Measurements from ENCODE around the gene PPP1R3G. TPM values are rescaled to one million over a fixed set of nuclear protein-coding genes. Genes with fewer than 3 reads are reported as not detected.

PPP1R3G gene
- total RNA-seq, 1 donor from 2014 or later, result not detected

DNA sequence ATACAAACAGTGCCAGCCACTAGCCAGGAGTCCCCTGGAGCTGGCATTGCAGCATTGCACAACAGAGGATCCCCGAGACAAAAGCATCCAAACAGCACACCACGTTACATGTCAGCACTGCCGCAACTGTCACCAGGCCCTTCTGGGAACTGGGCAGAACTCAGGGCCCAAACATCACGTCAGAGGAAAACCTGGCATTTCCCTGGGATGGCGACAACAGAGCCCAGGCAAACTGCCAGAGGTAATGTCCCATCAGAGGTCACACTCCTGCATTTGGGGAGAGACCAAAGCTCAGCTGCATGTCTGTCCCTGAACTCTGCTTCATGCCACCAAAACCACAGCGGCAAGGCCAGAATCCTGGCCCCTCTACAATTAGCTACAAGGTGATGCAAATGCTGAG lies 36.3 kb downstream of the PPP1R3G start:
- Mint-ChIP-seq H3K4me1 (ENCODE audit: low read depth, unreplicated experiment) (no peaks in the 10 kb centered on the region), H3K27me3 (ENCODE audit: unreplicated experiment) (no peaks in the 10 kb centered on the region), H3K4me3 (ENCODE audit: unreplicated experiment) (no peak overlapping the region), H3K27ac (ENCODE audit: unreplicated experiment) (no peak overlapping the region), H3K9me3 (ENCODE audit: unreplicated experiment) (no peaks in the 10 kb centered on the region), H3K36me3 (ENCODE audit: unreplicated experiment) (no peaks in the 10 kb centered on the region)
- DNase-seq, result no peak
- TF ChIP-seq, protein P1, sequence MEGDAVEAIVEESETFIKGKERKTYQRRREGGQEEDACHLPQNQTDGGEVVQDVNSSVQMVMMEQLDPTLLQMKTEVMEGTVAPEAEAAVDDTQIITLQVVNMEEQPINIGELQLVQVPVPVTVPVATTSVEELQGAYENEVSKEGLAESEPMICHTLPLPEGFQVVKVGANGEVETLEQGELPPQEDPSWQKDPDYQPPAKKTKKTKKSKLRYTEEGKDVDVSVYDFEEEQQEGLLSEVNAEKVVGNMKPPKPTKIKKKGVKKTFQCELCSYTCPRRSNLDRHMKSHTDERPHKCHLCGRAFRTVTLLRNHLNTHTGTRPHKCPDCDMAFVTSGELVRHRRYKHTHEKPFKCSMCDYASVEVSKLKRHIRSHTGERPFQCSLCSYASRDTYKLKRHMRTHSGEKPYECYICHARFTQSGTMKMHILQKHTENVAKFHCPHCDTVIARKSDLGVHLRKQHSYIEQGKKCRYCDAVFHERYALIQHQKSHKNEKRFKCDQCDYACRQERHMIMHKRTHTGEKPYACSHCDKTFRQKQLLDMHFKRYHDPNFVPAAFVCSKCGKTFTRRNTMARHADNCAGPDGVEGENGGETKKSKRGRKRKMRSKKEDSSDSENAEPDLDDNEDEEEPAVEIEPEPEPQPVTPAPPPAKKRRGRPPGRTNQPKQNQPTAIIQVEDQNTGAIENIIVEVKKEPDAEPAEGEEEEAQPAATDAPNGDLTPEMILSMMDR (IDR thresholded peaks at IDR 0.05; ENCODE audit: partially characterized antibody, unreplicated experiment), result no peak

DNA sequence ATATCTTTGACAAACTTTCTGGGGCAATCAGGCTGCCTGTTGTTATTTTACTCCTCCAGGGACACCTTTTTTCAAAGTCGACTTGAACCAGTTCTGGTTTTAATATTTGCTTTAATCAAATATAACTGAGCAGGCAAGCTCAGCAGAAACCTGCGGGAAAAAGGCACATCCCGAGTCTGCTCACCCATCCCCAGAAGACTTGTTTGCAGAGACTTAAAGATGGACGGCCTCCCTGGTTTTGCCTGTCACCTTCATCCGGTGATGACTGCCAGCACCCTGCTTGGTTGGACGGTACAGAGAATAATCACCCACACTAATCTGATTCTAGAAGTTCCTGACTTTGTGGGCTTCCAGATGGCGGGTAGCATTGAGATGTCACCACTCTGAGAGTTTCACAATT lies 36.8 kb downstream of the PPP1R3G start:
- TF ChIP-seq, protein P1 (IDR thresholded peaks at IDR 0.05; ENCODE audit: partially characterized antibody, unreplicated experiment), result no peak
- H3K9me3 Mint-ChIP-seq (ENCODE audit: unreplicated experiment), result no peaks in the 10 kb centered on the region
- H3K4me1 Mint-ChIP-seq (ENCODE audit: low read depth, unreplicated experiment), result no peaks in the 10 kb centered on the region
- no peaks in the 10 kb centered on the region for H3K27me3 Mint-ChIP-seq (ENCODE audit: unreplicated experiment)
- H3K27ac Mint-ChIP-seq (ENCODE audit: unreplicated experiment), result no peak overlapping the region
- no peaks in the 10 kb centered on the region for H3K36me3 Mint-ChIP-seq (ENCODE audit: unreplicated experiment)
- no peak overlapping the region for H3K4me3 Mint-ChIP-seq (ENCODE audit: unreplicated experiment)
- DNase-seq, result no peak

DNA sequence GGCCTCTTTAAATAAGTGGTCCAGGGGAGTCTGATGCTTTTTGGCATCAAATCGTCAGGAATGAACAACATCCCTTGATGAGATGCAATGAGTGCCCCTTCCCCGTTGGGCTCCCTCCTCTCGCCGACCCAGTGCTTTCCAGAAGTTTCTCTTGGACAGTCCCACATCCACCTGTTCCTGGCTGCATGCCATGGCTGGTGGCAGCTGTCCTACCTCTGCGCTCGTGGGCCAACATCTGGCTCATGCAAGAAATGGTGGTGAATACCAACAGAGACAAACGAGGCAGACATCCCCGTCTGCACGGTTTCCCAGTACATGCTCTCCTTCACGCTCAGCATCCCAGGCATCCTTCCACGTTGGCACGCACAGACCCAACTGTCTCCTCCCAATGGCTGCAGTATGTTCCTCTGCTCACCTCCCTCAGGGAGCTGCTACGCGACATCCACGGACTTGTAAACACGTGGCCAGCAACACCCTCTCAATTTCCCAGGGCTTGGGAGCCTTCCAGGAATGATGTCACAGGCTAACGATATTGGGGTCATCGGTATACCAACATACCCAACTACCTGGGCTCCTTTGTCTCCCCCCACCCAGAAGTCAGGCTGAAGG lies 37.5 kb downstream of the PPP1R3G start:
- no peaks in the 10 kb centered on the region for H3K27me3 Mint-ChIP-seq (ENCODE audit: unreplicated experiment)
- H3K36me3 Mint-ChIP-seq (ENCODE audit: unreplicated experiment), result no peaks in the 10 kb centered on the region
- no peaks in the 10 kb centered on the region for H3K9me3 Mint-ChIP-seq (ENCODE audit: unreplicated experiment)
- H3K4me1 Mint-ChIP-seq (ENCODE audit: low read depth, unreplicated experiment), result no peaks in the 10 kb centered on the region
- H3K4me3 Mint-ChIP-seq (ENCODE audit: unreplicated experiment), result no peak overlapping the region
- no peak for DNase-seq
- TF ChIP-seq, protein P1 (IDR thresholded peaks at IDR 0.05; ENCODE audit: partially characterized antibody, unreplicated experiment), result no peak
- no peak overlapping the region for H3K27ac Mint-ChIP-seq (ENCODE audit: unreplicated experiment)

DNA sequence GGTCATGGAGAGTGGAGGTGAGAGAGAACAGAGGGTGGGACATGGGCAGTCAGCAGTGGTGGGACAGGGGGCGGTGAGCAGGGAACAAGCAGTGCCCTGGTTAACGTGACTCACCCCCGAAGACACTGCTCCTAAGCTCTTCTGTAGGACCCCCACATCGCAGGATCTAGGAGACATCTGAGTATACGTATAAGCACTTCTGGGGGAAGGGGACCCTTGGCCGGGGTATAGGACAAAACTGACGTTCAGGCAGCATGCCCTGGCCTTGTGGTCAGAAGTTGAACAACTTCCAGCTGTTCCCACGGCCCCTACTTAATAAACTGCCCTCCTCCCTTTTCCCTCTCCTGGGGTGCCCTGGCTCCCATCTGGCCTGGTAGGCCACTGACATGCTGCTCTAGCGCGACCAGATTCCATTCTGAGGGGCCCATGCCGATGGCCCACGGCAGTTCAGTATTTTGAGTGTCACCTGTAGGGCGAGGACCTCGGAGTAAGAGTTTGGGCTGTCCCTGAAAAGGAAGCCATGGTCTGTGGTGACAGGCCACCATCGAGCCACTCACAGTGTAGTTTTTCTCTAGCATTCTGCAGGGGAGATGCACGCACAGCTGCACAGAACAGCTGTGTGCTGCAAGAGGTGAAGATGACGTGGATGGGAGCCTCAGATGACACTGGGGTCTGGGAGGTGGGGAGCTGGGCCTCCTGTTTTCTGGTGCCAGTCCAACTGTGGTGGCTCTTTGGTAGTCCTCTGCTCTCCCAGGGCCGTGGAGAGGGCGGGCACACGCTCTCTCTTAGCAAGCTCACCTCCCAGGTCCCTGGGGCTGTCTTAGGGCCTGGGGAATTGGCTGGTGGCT lies 38.4 kb downstream of the PPP1R3G start:
- Mint-ChIP-seq H3K36me3 (ENCODE audit: unreplicated experiment) (no peaks in the 10 kb centered on the region), H3K4me3 (ENCODE audit: unreplicated experiment) (no peak overlapping the region), H3K9me3 (ENCODE audit: unreplicated experiment) (no peaks in the 10 kb centered on the region), H3K27me3 (ENCODE audit: unreplicated experiment) (no peaks in the 10 kb centered on the region), H3K27ac (ENCODE audit: unreplicated experiment) (no peak overlapping the region), H3K4me1 (ENCODE audit: low read depth, unreplicated experiment) (peaks cover under 1% of the 10 kb centered on the region)
- TF ChIP-seq, protein P1 (IDR thresholded peaks at IDR 0.05; ENCODE audit: partially characterized antibody, unreplicated experiment), result no peak
- no peak for DNase-seq

DNA sequence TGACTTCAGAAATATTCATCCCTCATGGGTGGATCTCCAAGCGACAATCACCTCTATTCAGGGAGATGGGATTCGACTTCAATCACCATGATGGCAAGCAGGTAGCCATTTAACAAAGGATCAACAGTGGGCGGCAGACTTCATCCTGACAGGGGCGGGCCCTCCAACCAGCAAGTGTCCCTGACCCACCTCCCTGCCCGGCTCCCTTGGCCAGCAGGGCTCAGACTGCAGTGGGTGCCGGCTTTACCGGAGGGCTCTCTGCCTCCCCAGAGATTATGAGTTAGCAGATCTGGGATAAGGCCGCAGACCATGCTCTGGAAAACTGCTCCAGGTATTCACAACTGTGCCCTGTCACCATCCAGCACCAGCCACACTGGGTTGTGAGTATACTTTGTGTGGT lies 39.4 kb downstream of the PPP1R3G start:
- H3K9me3 Mint-ChIP-seq (ENCODE audit: unreplicated experiment), result no peaks in the 10 kb centered on the region
- no peak overlapping the region for H3K4me3 Mint-ChIP-seq (ENCODE audit: unreplicated experiment)
- H3K27me3 Mint-ChIP-seq (ENCODE audit: unreplicated experiment), result no peaks in the 10 kb centered on the region
- no peaks in the 10 kb centered on the region for H3K36me3 Mint-ChIP-seq (ENCODE audit: unreplicated experiment)
- no peak for DNase-seq
- H3K27ac Mint-ChIP-seq (ENCODE audit: unreplicated experiment), result no peak overlapping the region
- H3K4me1 Mint-ChIP-seq (ENCODE audit: low read depth, unreplicated experiment), result peaks cover 7% of the 10 kb centered on the region
- TF ChIP-seq, protein P1 (IDR thresholded peaks at IDR 0.05; ENCODE audit: partially characterized antibody, unreplicated experiment), result no peak

Data from glutamatergic neuron (in vitro differentiated cells).